GM23338 (cell line): ENCODE measurements around the gene NSG1. TPM values are rescaled to one million over a fixed set of nuclear protein-coding genes. Genes with fewer than 3 reads are reported as not detected.

Source experiments
- ATAC-seq: fragments of 200-7000 bp; cut with Tn5 transposase; 3 replicates; pipeline ENCODE4 v1.9.1; 2020
- DNase-seq: peaks from one replicate; pipeline ENCODE4 v3.0.0-alpha.2; 2015; ENCODE audit warnings: low spot score
- H2AFZ ChIP-seq: fragments of 200-600 bp; sonication (generic); 2 replicates; pipeline ENCODE4 v1.8.0; 2016; ENCODE audit warnings: antibody characterized with exemption, mild to moderate bottlenecking, moderate library complexity
- H3F3A ChIP-seq: fragments of 200-600 bp; sonication (generic); replicated peaks from 2 replicates; pipeline ENCODE4 v1.8.0; 2017; ENCODE audit warnings: antibody characterized with exemption, mixed run types, low read depth
- H3K27ac ChIP-seq: fragments of 200-600 bp; sonication (generic); 2 replicates; pipeline ENCODE4 v1.6.1; 2016; ENCODE audit warnings: low read depth
- H3K27me3 ChIP-seq: fragments of 200-600 bp; sonication (generic); 2 replicates; pipeline ENCODE4 v1.8.0; 2016; ENCODE audit warnings: mild to moderate bottlenecking, mixed run types, moderate library complexity; ENCODE audit not compliant: insufficient read depth
- H3K36me3 ChIP-seq: fragments of 200-600 bp; sonication (generic); 2 replicates; pipeline ENCODE4 v1.8.0; 2016; ENCODE audit warnings: mild to moderate bottlenecking; ENCODE audit not compliant: insufficient read depth
- H3K4me1 ChIP-seq: fragments of 200-600 bp; sonication (generic); 2 replicates; pipeline ENCODE4 v1.8.0; 2016; ENCODE audit warnings: mild to moderate bottlenecking, moderate library complexity; ENCODE audit not compliant: insufficient read depth
- H3K4me2 ChIP-seq: fragments of 200-600 bp; sonication (generic); 2 replicates; pipeline ENCODE4 v1.7.1; 2017; ENCODE audit warnings: mixed run types
- H3K4me3 ChIP-seq: fragments of 200-600 bp; sonication (generic); 2 replicates; pipeline ENCODE4 v1.6.1; 2016; ENCODE audit warnings: mixed run types
- H3K79me2 ChIP-seq: fragments of 200-600 bp; sonication (generic); replicated peaks from 2 replicates; pipeline ENCODE4 v1.8.0; 2017; ENCODE audit warnings: mild to moderate bottlenecking; ENCODE audit not compliant: insufficient read depth
- H3K9me2 ChIP-seq: fragments of 200-600 bp; sonication (generic); 2 replicates; pipeline ENCODE4 v1.8.0; 2017; ENCODE audit not compliant: insufficient read depth
- H4K20me1 ChIP-seq: fragments of 200-600 bp; sonication (generic); replicated peaks from 2 replicates; pipeline ENCODE4 v1.8.0; 2017; ENCODE audit warnings: mild to moderate bottlenecking; ENCODE audit not compliant: insufficient read depth
- H3K27ac Mint-ChIP-seq: 2 replicates; pipeline ENCODE4 v1.8.0; 2020; ENCODE audit warnings: inconsistent platforms, mild to moderate bottlenecking, moderate library complexity, mixed read lengths
- H3K27me3 Mint-ChIP-seq: 3 replicates; pipeline ENCODE4 v1.8.0; 2022; ENCODE audit warnings: low read depth, mild to moderate bottlenecking, moderate library complexity, mixed read lengths, inconsistent platforms; ENCODE audit not compliant: insufficient read depth, poor library complexity
- H3K36me3 Mint-ChIP-seq: 3 replicates; pipeline ENCODE4 v1.8.0; 2021; ENCODE audit warnings: low read depth, mild to moderate bottlenecking, inconsistent platforms, moderate library complexity, mixed read lengths
- H3K4me1 Mint-ChIP-seq: 3 replicates; pipeline ENCODE4 v1.8.0; 2020; ENCODE audit warnings: mild to moderate bottlenecking, inconsistent platforms, mixed read lengths
- H3K4me3 Mint-ChIP-seq: 3 replicates; pipeline ENCODE4 v1.8.0; 2021; ENCODE audit warnings: moderate library complexity, mild to moderate bottlenecking, inconsistent platforms, mixed read lengths
- H3K9me3 Mint-ChIP-seq: 3 replicates; pipeline ENCODE4 v1.8.0; 2020; ENCODE audit warnings: moderate library complexity, mild to moderate bottlenecking, inconsistent platforms, mixed read lengths
- CREB1 ChIP-seq: fragments of 250-450 bp; sonication (Bioruptor Pico); IDR thresholded peaks from 2 replicates; pipeline ENCODE4 v1.5.0; 2020; ENCODE audit warnings: low read depth, mild to moderate bottlenecking, moderate library complexity
- EZH2 ChIP-seq: fragments of 200-600 bp; sonication (generic); IDR thresholded peaks from one replicate; pipeline ENCODE4 v1.8.0; 2017; ENCODE audit warnings: antibody characterized with exemption, mild to moderate bottlenecking, low read depth; ENCODE audit not compliant: unreplicated experiment
- EZH2phosphoT487 ChIP-seq: fragments of 200-600 bp; sonication (generic); IDR thresholded peaks from one replicate; pipeline ENCODE4 v1.8.1; 2018; ENCODE audit warnings: antibody characterized with exemption; ENCODE audit not compliant: unreplicated experiment
- JUNB ChIP-seq: IDR thresholded peaks from one replicate; pipeline ENCODE4 v1.6.1; 2016; ENCODE audit warnings: antibody characterized with exemption; ENCODE audit not compliant: unreplicated experiment
- NANOG ChIP-seq: IDR thresholded peaks from 2 replicates; pipeline ENCODE4 v1.6.1; 2016; ENCODE audit warnings: antibody characterized with exemption, borderline replicate concordance
- POLR2AphosphoS5 ChIP-seq: IDR thresholded peaks from 2 replicates; pipeline ENCODE4 v1.6.1; 2016; ENCODE audit warnings: antibody characterized with exemption, low read depth
- REST ChIP-seq: IDR thresholded peaks from one replicate; pipeline ENCODE4 v1.6.1; 2018; ENCODE audit warnings: antibody characterized with exemption; ENCODE audit not compliant: unreplicated experiment
- STAT1 ChIP-seq: IDR thresholded peaks from one replicate; pipeline ENCODE4 v1.6.1; 2016; ENCODE audit warnings: antibody characterized with exemption; ENCODE audit not compliant: unreplicated experiment
- ZNF114 ChIP-seq: fragments of 250-450 bp; sonication (Bioruptor Pico); IDR thresholded peaks from 2 replicates; pipeline ENCODE4 v1.5.0; 2020; ENCODE audit warnings: mild to moderate bottlenecking, moderate library complexity
- ZNF331 ChIP-seq: fragments of 250-450 bp; sonication (Bioruptor Pico); IDR thresholded peaks from 2 replicates; pipeline ENCODE4 v1.5.0; 2020; ENCODE audit warnings: low read depth, mild to moderate bottlenecking, moderate library complexity
- ZNF462 ChIP-seq: fragments of 250-450 bp; sonication (Bioruptor Pico); IDR thresholded peaks from 2 replicates; pipeline ENCODE4 v1.5.0; 2020; ENCODE audit warnings: mild to moderate bottlenecking, moderate library complexity
- long read RNA-seq: library from polyadenylated mRNA; unstranded; transcript quantifications from one replicate; pipeline ENCODE4 v2.0.0, GENCODE V29; 2020; ENCODE audit not compliant: unreplicated experiment
- polyA plus RNA-seq: library from polyadenylated mRNA; unstranded; fragments of >200 nt; fragmentation: Nextera tagmentation; extraction: Ambion mirVana; gene quantifications from 2 replicates; pipeline ENCODE4 v1.2.1, GENCODE V29; 2016
- total RNA-seq: library from RNA; depleted of rRNA; stranded (reverse); fragments of >200 nt; shearing (Covaris generic); gene quantifications from 2 replicates; pipeline ENCODE4 v1.2.3, GENCODE V29; 2014; rRNA removed
- TF ChIP-seq, protein P1 (sequence below), 2 experiments: fragments of 200-600 bp in 1 of 2; sonication (generic) in 1 of 2; conservative IDR thresholded peaks; 2 replicates each; pipeline versions ENCODE4 v1.5.1 to v1.6.1; 2016 to 2017; ENCODE audit warnings: antibody characterized with exemption in 2 of 2, low read depth in 2 of 2, mild to moderate bottlenecking in 2 of 2, moderate library complexity in 1 of 2
- TF ChIP-seq, protein P2 (sequence below): IDR thresholded peaks from 2 replicates; pipeline ENCODE4 v1.6.1; 2016; ENCODE audit warnings: antibody characterized with exemption

Gene NSG1, protein sequence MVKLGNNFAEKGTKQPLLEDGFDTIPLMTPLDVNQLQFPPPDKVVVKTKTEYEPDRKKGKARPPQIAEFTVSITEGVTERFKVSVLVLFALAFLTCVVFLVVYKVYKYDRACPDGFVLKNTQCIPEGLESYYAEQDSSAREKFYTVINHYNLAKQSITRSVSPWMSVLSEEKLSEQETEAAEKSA
- total RNA-seq: 28.7 and 34.5 TPM in 2 replicates
- 16.5 and 17.4 TPM in 2 replicates for polyA plus RNA-seq
- long read RNA-seq, transcript NSG1-203 (5 exons, 2,254 nt): major isoform, 9 of 33 reads
- long read RNA-seq, partial matches to known transcripts: 20 of 33 reads
- long read RNA-seq, other reads (novel, unspliced or antisense): 2 of 33 reads

- H3K27ac Mint-ChIP-seq: no peak within 1 kb of the TSS
- H3K4me3 Mint-ChIP-seq: peak within 1 kb of the TSS; percentile 78
- Histone ChIP-seq H3K4me1 (peaks cover 14% of the 10 kb centered on the region), H3K4me2 (peak within 1 kb of the TSS; percentile 92), H3K9me2 (no peaks in the 10 kb centered on the region), H3K4me3 (peak within 1 kb of the TSS; percentile 84), H3F3A (no peaks in the 10 kb centered on the region), H3K27me3 (peaks cover 48% of the 10 kb centered on the region), H2AFZ (peak within 1 kb of the TSS; percentile 91), H3K36me3 (no peaks in the 10 kb centered on the region), H3K79me2 (no peaks in the 10 kb centered on the region), H3K27ac (no peak within 1 kb of the TSS), H4K20me1 (no peaks in the 10 kb centered on the region; the same call in 1 of the 2 replicates)
- TF ChIP-seq EZH2 (no peak), EZH2phosphoT487 (no peak), CREB1 (CRISPR knock-in tag) (no peak), NANOG (no peak), JUNB (no peak), ZNF331 (CRISPR knock-in tag) (no peak), POLR2AphosphoS5 (no peak), ZNF114 (CRISPR knock-in tag) (no peak), ZNF462 (no peak), STAT1 (no peak), REST (no peak)
- TF ChIP-seq, protein P1, sequence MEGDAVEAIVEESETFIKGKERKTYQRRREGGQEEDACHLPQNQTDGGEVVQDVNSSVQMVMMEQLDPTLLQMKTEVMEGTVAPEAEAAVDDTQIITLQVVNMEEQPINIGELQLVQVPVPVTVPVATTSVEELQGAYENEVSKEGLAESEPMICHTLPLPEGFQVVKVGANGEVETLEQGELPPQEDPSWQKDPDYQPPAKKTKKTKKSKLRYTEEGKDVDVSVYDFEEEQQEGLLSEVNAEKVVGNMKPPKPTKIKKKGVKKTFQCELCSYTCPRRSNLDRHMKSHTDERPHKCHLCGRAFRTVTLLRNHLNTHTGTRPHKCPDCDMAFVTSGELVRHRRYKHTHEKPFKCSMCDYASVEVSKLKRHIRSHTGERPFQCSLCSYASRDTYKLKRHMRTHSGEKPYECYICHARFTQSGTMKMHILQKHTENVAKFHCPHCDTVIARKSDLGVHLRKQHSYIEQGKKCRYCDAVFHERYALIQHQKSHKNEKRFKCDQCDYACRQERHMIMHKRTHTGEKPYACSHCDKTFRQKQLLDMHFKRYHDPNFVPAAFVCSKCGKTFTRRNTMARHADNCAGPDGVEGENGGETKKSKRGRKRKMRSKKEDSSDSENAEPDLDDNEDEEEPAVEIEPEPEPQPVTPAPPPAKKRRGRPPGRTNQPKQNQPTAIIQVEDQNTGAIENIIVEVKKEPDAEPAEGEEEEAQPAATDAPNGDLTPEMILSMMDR (conservative IDR thresholded peaks at IDR 0.05; ENCODE audit: low read depth in 2 of 2): no peak
- TF ChIP-seq, protein P2, sequence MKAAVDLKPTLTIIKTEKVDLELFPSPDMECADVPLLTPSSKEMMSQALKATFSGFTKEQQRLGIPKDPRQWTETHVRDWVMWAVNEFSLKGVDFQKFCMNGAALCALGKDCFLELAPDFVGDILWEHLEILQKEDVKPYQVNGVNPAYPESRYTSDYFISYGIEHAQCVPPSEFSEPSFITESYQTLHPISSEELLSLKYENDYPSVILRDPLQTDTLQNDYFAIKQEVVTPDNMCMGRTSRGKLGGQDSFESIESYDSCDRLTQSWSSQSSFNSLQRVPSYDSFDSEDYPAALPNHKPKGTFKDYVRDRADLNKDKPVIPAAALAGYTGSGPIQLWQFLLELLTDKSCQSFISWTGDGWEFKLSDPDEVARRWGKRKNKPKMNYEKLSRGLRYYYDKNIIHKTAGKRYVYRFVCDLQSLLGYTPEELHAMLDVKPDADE: no peak
- H3K36me3 Mint-ChIP-seq: peaks cover 9% of the 10 kb centered on the region
- DNase-seq (peak; percentile 42), ATAC-seq (peak; percentile 34)
- H3K27me3 Mint-ChIP-seq: peaks cover 34% of the 10 kb centered on the region
- no peaks in the 10 kb centered on the region; the same call in 1 of the 3 replicates for H3K9me3 Mint-ChIP-seq
- peaks cover 22% of the 10 kb centered on the region for H3K4me1 Mint-ChIP-seq
These were observed at the start of gene NSG1 for GRCh38 chr4:4386736-4387392. Gene NSG1 (plus strand): TSS chr4:4387102. CDS start chr4:4387630, 528 bp downstream.
